ENCODE data around the gene FN1.

DNA sequence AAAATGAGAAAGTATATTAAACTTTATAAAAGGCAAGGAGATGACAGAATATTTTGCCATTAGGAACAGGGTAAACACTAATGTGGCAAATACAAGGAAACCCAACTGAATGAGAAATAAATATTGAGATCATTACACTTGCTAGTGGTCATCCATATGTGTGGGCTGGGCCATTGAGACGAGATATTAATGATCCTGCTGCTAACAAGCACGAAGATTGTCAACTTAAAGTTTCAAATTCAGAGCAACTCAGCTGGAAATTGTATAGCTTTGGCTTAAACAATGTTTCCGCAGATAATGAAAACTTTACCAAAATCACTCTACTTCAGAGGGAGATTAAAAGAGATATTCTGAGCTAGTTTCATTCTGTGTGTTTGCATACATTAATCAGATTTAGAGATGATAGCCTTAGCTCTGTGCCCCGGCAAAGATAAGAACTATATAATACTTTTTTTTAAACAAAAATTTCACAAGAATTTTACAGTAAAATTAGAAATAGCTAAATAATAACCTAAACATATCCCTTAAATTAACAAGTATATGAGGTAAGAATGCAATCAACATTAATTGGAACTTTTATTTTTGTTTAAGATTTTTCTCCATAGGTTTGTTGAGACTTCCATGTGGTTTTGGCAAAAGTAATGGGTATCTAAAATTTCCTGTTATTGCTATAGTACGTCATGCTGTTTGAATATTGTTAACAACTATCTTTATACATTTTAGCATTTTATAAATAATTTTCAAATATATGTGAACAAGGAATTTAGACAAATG is 40.0 kb downstream of the FN1 start:
- TF ChIP-seq, protein P1, sequence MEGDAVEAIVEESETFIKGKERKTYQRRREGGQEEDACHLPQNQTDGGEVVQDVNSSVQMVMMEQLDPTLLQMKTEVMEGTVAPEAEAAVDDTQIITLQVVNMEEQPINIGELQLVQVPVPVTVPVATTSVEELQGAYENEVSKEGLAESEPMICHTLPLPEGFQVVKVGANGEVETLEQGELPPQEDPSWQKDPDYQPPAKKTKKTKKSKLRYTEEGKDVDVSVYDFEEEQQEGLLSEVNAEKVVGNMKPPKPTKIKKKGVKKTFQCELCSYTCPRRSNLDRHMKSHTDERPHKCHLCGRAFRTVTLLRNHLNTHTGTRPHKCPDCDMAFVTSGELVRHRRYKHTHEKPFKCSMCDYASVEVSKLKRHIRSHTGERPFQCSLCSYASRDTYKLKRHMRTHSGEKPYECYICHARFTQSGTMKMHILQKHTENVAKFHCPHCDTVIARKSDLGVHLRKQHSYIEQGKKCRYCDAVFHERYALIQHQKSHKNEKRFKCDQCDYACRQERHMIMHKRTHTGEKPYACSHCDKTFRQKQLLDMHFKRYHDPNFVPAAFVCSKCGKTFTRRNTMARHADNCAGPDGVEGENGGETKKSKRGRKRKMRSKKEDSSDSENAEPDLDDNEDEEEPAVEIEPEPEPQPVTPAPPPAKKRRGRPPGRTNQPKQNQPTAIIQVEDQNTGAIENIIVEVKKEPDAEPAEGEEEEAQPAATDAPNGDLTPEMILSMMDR (optimal IDR thresholded peaks at IDR 0.05 in 1 of 3, IDR thresholded peaks at IDR 0.05 in 1 of 3, conservative IDR thresholded peaks at IDR 0.05 in 1 of 3; ENCODE audit: extremely low read depth in 1 of 3, insufficient read depth in 2 of 3, low read length in 3 of 3): no peak
- TF ChIP-seq EZH2 (IDR thresholded peaks at IDR 0.05; ENCODE audit: low read length): no peak
